ENCODE measurements around the gene DMBX1.

DMBX1 gene

GRCh38 chr1:46483589-46483988, 6.0 kb upstream of the DMBX1 start:
- DNase-seq (ENCODE audit: low read depth): no peak

GRCh38 chr1:46484783-46485490, 4.7 kb upstream of the DMBX1 start:
- DNase-seq (ENCODE audit: low read depth): no peak

- DNase-seq (ENCODE audit: low read depth): no peak
Measured at GRCh38 chr1:46485564-46486431, 3.8 kb upstream of the DMBX1 start.

- no peak for DNase-seq (ENCODE audit: low read depth)
Measured at GRCh38 chr1:46486432-46487015, 3.1 kb upstream of the DMBX1 start.

- no peak for DNase-seq (ENCODE audit: low read depth)
Measured at GRCh38 chr1:46487818-46488218, 1.8 kb upstream of the DMBX1 start.

GRCh38 chr1:46488343-46489168, 1.1 kb upstream of the DMBX1 start:
- DNase-seq (ENCODE audit: low read depth): no peak

GRCh38 chr1:46489169-46489637, 433 bp upstream of the DMBX1 start:
- no peak for DNase-seq (ENCODE audit: low read depth)

GRCh38 chr1:46490406-46490655, 695 bp downstream of the DMBX1 start:
- no peak for DNase-seq (ENCODE audit: low read depth)

GRCh38 chr1:46490656-46491442, 1.2 kb downstream of the DMBX1 start:
- no peak for DNase-seq (ENCODE audit: low read depth)

GRCh38 chr1:46491443-46492268, 2.0 kb downstream of the DMBX1 start:
- DNase-seq (ENCODE audit: low read depth): no peak

GRCh38 chr1:46492269-46492853, 2.7 kb downstream of the DMBX1 start:
- no peak for DNase-seq (ENCODE audit: low read depth)

- DNase-seq (ENCODE audit: low read depth): no peak
Measured at GRCh38 chr1:46492871-46493270, 3.2 kb downstream of the DMBX1 start.

- no peak for DNase-seq (ENCODE audit: low read depth)
Measured at GRCh38 chr1:46493316-46494032, 3.8 kb downstream of the DMBX1 start.

- no peak for DNase-seq (ENCODE audit: low read depth)
Measured at GRCh38 chr1:46494910-46495309, 5.3 kb downstream of the DMBX1 start.

GRCh38 chr1:46495778-46496177, 6.1 kb downstream of the DMBX1 start:
- DNase-seq (ENCODE audit: low read depth): no peak

- no peak for DNase-seq (ENCODE audit: low read depth)
Measured at GRCh38 chr1:46496505-46496904, 6.9 kb downstream of the DMBX1 start.

- DNase-seq (ENCODE audit: low read depth): no peak
Measured at GRCh38 chr1:46497020-46497419, 7.4 kb downstream of the DMBX1 start.

- DNase-seq (ENCODE audit: low read depth): no peak
Measured at GRCh38 chr1:46497665-46498064, 8.0 kb downstream of the DMBX1 start.

- no peak for DNase-seq (ENCODE audit: low read depth)
Measured at GRCh38 chr1:46501528-46501927, 11.9 kb downstream of the DMBX1 start.

- DNase-seq (ENCODE audit: low read depth): no peak
Measured at GRCh38 chr1:46503421-46503820, 13.8 kb downstream of the DMBX1 start.
